BJ (cell line): ENCODE measurements around the gene EGR2. TPM values are rescaled to one million over a fixed set of nuclear protein-coding genes. Genes with fewer than 3 reads are reported as not detected.
"Not testable (repeated sequence)": the region's sequence is repeated elsewhere in the genome, so short reads cannot be mapped to it uniquely, and the experiment has no call there.

ENCODE experiments used
- CTCF ChIA-PET: fragments of 350-600 bp; formaldehyde crosslinking; extraction: SDS; loops from one replicate; lab custom pipeline; 2021; ENCODE audit warnings: antibody characterized with exemption, inconsistent platforms; lab: Yijun Ruan, JAX
- POLR2A ChIA-PET: fragments of 300-600 bp; sonication (Branson Sonifier 250); formaldehyde crosslinking; extraction: SDS; loops from one replicate; lab custom pipeline; 2021; ENCODE audit warnings: antibody characterized with exemption; lab: Charles Lee
- DNase-seq: peaks from one replicate; pipeline ENCODE4 v3.0.0-alpha.2; 2011; ENCODE audit warnings: low read depth
- H3K27me3 ChIP-seq: 2 replicates; pipeline ENCODE4 v1.6.0; 2011; ENCODE audit warnings: low read length; ENCODE audit not compliant: control insufficient read depth, insufficient read depth
- H3K36me3 ChIP-seq: 2 replicates; pipeline ENCODE4 v1.5.1; 2011; ENCODE audit warnings: low read length; ENCODE audit not compliant: control insufficient read depth, insufficient read depth
- H3K4me3 ChIP-seq: 2 replicates; pipeline ENCODE4 v1.5.1; 2011; ENCODE audit warnings: low read depth, mild to moderate bottlenecking, control low read depth, low read length
- CTCF ChIP-seq: IDR thresholded peaks from 2 replicates; pipeline ENCODE4 v1.5.1; 2011; ENCODE audit warnings: low read depth, mild to moderate bottlenecking, control low read depth, inconsistent platforms, low read length, moderate library complexity; ENCODE audit not compliant: insufficient read depth
- polyA plus RNA-seq: library from polyadenylated mRNA; depleted of rRNA; stranded (reverse); fragments of >200 nt; gene quantifications from 2 replicates; pipeline ENCODE4 v1.2.3, GENCODE V29; 2011

Gene EGR2
- polyA plus RNA-seq, 1 experiment = 1.9 TPM

GRCh38 chr10:62790571-62790970, 25.6 kb downstream of the EGR2 start:
- TF ChIP-seq CTCF = no peak
- DNase-seq = no peak
- CTCF ChIA-PET = interaction anchor here (1.0 kb wide), 1 partner anchor 13 kb away, joined by 3 read pairs; the partner anchor contains the start of gene ADO
- Histone ChIP-seq H3K36me3 (no peaks in the 10 kb centered on the region), H3K27me3 (no peaks in the 10 kb centered on the region), H3K4me3 (no peak overlapping the region)
- POLR2A ChIA-PET = no interaction called here

DNA sequence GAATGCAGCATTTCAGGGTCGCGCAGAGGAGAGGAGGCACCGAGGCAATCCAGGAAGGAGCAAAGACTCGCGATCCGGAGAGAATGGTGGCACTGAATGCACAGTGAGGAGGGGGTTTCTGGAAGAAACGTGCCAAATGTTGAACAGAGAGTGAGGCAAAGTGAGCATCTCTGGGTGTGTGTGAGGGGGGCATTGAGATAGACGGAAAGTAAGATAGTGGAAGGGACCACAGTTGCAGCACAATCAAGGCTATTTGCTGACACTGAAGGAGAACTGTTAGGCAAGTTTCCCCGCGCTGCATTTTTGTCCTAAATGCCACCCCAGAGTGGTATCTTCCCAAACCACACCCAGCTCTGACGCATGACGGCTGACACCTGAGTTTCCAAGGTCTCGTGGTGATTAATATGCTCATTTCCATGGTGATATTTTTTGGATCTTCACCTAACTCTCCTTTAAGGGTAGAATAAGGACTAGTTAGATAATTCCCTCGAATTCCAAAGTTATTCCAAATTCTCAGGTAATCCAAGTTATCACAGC, 26.1 kb downstream of the EGR2 start:
- Histone ChIP-seq H3K36me3 (no peaks in the 10 kb centered on the region), H3K27me3 (no peaks in the 10 kb centered on the region), H3K4me3 (no peak overlapping the region)
- CTCF ChIA-PET = interaction anchor here (1.0 to 2.2 kb wide), 3 partner anchors 14 to 179 kb away, joined by 3 to 11 read pairs (median 3); partner anchors contain the start of gene ADO
- POLR2A ChIA-PET = no interaction called here
- no peak for DNase-seq
- no peak for TF ChIP-seq CTCF

- no peak overlapping the region for H3K4me3 ChIP-seq
- no peaks in the 10 kb centered on the region for H3K27me3 ChIP-seq
- POLR2A ChIA-PET = no interaction called here
- no peak for DNase-seq
- CTCF ChIA-PET = interaction anchor here (1.3 to 2.2 kb wide), 2 partner anchors 176 to 178 kb away, joined by 3 to 11 read pairs; no protein-coding TSS in a partner anchor
- TF ChIP-seq CTCF = no peak
- H3K36me3 ChIP-seq = no peaks in the 10 kb centered on the region
These were observed 27.2 kb downstream of the EGR2 start for GRCh38 chr10:62788861-62789467.

DNA sequence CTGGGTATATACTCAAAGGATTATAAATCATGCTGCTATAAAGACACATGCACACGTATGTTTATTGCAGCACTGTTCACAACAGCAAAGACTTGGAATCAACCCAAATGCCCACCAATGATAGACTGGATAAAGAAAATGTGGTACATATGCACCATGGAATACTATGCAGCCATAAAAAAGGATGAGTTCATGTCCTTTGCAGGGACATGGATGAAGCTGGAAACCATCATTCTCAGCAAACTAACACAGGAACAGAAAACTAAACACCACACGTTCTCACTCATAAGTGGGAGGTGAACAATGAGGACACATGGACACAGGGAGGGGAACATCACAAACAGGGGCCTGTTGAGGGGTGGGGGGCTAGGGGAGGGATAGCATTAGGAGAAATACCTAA, 27.9 kb downstream of the EGR2 start:
- H3K27me3 ChIP-seq, H3K36me3 ChIP-seq, DNase-seq, H3K4me3 ChIP-seq, POLR2A ChIA-PET: not testable (repeated sequence)
- CTCF ChIA-PET = interaction anchor here (1.0 to 2.2 kb wide), 2 partner anchors 9 to 177 kb away, joined by 3 to 11 read pairs; no protein-coding TSS in a partner anchor

- H3K36me3 ChIP-seq, POLR2A ChIA-PET, CTCF ChIA-PET, DNase-seq, H3K4me3 ChIP-seq, H3K27me3 ChIP-seq: not testable (repeated sequence)
These were observed 31.6 kb downstream of the EGR2 start for GRCh38 chr10:62784537-62784936.

DNA sequence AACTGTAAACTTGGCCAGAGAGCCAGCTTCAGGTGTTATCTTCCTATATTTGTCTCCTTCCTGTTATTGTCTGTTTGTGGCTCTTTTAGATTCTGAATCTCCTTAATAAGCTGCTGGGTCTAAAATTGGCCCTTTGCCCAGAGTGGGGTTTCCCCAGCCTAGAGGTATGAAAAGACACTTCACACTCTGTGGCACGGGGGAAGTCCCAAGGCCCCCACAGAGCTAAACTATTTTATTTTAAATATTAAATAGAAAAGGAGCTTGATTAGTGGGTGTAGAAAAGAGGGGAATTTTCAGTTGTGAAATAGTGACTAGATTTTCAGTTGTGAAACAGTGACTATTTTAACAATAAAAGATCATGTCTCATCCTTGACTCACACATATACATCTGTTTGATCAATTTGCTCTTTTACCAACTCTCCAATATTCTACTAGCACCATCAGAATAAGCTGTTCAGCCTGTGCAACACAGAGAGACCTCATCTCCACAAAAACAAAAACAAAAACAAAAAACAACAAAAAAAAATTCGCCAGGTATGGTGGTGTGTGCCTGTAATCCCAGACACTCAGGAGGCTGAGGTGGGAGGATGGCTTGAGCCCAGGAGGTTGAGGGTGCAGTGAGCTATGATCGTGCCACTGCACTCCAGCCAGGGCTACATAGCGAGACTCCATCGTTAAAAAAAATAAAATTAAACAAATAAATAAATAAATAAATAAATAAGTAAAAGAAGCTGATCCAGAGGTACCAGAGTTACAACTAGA, 36.5 kb downstream of the EGR2 start:
- peaks cover 1% of the 10 kb centered on the region for H3K27me3 ChIP-seq
- H3K4me3 ChIP-seq = no peak overlapping the region
- no peaks in the 10 kb centered on the region for H3K36me3 ChIP-seq
- CTCF ChIA-PET = interaction anchor here (0.6 to 1.4 kb wide), 3 partner anchors 8 to 396 kb away, joined by 3 read pairs; no protein-coding TSS in a partner anchor
- no peak for TF ChIP-seq CTCF
- POLR2A ChIA-PET = interaction anchor here (0.6 kb wide), 1 partner anchor 400 kb away, joined by 17 read pairs; no protein-coding TSS in a partner anchor
- no peak for DNase-seq
